ENCODE data around the gene INTS4.
"Not testable (repeated sequence)": the region's sequence is repeated elsewhere in the genome, so short reads cannot be mapped to it uniquely, and the experiment has no call there.

The INTS4 gene

DNA sequence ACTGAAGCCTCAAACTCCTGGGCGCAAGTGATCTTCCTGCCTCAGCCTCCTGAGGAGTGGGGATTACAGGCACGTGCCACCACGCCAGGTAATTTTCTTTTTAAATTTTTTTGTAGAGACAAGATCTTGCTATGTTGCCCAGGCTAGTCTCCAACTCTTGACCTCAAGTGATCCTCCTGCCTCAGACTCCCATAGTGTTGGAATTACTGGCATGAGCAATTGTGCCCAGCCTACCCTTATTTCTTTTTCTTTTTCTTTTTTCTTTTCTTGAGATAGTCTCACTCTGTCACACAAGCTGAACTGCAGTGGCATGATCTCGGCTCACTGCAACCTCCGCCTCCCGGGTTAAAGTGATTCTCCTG is 109.7 kb downstream of the INTS4 start:
- DNase-seq (ENCODE audit: low read depth) = no peak
- TF ChIP-seq, protein P1, sequence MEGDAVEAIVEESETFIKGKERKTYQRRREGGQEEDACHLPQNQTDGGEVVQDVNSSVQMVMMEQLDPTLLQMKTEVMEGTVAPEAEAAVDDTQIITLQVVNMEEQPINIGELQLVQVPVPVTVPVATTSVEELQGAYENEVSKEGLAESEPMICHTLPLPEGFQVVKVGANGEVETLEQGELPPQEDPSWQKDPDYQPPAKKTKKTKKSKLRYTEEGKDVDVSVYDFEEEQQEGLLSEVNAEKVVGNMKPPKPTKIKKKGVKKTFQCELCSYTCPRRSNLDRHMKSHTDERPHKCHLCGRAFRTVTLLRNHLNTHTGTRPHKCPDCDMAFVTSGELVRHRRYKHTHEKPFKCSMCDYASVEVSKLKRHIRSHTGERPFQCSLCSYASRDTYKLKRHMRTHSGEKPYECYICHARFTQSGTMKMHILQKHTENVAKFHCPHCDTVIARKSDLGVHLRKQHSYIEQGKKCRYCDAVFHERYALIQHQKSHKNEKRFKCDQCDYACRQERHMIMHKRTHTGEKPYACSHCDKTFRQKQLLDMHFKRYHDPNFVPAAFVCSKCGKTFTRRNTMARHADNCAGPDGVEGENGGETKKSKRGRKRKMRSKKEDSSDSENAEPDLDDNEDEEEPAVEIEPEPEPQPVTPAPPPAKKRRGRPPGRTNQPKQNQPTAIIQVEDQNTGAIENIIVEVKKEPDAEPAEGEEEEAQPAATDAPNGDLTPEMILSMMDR (IDR thresholded peaks at IDR 0.05; ENCODE audit: insufficient read depth, low read depth, low read length, missing control alignments) = no peak
- no peak overlapping the region for H3K4me3 ChIP-seq (ENCODE audit: low read length)

DNA sequence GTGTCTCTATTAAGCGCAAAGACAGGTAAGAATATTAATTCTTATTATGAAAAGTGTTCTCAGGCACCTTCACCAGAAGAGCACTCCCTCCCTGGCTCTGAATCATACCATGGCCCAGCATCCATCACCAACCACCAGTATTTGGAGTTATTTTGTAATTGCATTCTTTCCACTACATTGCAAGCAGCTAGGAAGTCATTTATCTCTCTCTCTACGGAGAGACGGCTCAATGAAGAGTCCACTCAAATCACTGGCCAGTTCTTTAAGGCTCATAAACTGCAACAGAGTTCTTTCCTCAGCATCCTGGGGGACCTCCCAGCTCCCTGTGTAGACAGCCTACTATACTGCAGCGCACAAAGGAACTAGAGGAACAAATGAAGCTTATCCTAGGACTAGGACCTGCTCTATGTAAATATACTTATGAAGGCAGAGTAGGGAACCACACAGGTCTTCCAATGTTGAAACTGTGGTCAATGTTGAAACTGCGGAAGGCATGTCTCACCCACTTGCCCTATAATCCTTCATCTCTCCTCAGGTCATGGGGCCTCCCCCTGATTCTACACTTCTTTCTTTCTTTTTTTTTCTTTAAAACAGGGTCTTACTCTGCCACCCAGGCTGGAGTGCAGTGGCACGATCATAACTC is 110.2 kb downstream of the INTS4 start:
- DNase-seq (ENCODE audit: low read depth) = no peak
- H3K4me3 ChIP-seq (ENCODE audit: low read length) = no peak overlapping the region
- TF ChIP-seq, protein P1 (IDR thresholded peaks at IDR 0.05; ENCODE audit: insufficient read depth, low read depth, low read length, missing control alignments) = no peak

DNA sequence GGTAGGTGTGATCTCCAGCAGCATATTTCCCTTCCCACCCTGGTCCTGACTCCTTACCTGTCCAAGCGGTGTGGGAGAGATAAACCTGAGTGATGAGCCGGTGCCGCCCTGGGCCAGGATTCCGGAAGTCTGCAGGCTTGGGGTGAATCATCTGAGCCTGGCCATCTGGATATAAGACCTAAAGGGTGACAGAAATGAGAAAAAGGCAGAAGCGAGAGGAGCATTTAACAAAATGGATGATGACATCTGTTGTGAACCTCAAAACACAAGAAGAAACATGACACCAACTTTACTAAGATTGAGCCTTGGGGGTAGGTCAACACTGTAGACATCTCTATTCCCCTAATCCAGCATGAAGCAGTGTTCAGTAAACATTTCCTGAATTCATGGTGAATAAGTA is 110.7 kb downstream of the INTS4 start:
- no peak for DNase-seq (ENCODE audit: low read depth)
- no peak overlapping the region for H3K4me3 ChIP-seq (ENCODE audit: low read length)
- TF ChIP-seq, protein P1 (IDR thresholded peaks at IDR 0.05; ENCODE audit: insufficient read depth, low read depth, low read length, missing control alignments) = no peak

DNA sequence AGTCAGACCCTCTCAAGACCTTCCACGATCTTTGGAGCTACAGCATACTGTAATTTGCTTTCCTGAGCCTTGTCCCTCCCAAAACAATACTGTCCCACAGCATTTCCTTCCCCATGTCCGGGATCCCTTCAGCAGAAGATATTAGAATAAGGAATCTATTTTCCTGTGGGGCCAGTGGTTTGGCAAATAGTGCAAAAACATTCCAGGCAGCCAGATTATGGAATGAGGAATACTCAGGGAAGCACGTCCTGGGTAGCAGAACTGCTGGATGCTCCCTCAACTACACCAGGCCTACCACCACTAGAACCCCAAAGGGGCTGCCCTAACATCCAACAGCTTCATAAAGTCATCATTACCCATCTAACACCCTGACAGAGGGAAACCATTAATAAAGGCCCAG is 112.1 kb downstream of the INTS4 start:
- DNase-seq (ENCODE audit: low read depth) = no peak
- TF ChIP-seq, protein P1 (IDR thresholded peaks at IDR 0.05; ENCODE audit: insufficient read depth, low read depth, low read length, missing control alignments) = no peak
- no peak overlapping the region for H3K4me3 ChIP-seq (ENCODE audit: low read length)

DNA sequence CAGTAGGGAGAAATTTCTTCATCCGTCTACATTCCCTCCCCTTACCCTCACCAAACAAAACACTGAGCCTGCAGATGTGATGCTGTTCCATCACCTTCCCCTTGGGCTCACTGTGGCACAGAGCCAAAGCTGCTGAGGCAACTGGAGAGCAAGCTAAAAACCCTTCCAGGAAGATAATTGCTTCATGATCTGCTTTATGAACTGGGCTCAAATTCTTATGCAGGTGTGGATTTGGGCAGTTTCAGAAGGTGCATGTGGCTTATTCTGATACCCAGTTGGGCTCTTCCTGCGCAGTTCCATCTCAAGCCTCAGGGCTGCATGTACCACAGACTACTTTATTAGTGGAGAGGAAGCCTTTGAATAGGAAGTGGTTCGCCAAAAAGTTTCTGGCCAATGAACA is 115.2 kb downstream of the INTS4 start:
- peak; percentile 15 for DNase-seq (ENCODE audit: low read depth)
- H3K4me3 ChIP-seq (ENCODE audit: low read length) = no peak overlapping the region
- TF ChIP-seq, protein P1 (IDR thresholded peaks at IDR 0.05; ENCODE audit: insufficient read depth, low read depth, low read length, missing control alignments) = no peak

DNA sequence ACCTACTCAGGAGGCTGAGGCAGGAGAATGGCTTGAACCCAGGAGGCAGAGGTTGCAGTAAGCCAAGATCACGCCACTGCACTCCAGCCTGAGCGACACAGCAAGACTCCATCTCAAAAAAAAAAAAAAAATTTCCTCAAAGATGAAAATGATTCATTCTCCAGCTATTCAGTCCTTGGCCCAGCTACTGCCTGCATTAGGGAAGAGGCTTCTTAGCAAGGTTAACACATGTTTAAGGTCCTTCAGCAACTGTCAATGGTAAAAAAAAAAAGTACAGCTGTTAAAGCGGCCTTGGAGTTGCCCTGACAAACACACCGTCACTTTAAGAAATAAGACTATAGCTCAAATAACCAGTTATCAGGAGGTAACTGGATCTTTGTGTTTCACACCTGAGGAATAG is 116.2 kb downstream of the INTS4 start:
- not testable (repeated sequence) for H3K4me3 ChIP-seq (ENCODE audit: low read length)

DNA sequence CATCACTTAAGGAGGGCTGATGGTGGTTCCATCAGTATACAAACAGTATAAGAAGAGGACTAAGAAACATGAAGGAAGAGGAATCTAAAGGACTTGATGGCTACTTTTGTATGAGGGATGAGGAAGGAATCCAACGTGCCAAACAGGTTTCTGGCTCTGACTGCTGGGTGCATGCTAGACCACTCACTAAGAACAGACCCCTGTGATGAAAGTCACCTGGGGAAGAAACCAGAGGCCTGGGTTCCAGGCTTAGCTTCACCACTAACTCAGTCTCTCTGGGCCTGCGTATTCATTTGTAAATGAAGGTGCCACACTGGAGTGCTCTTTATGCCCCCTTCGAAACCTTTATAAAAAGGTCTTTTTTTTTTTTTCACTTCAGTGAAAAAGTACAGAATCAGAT is 118.4 kb downstream of the INTS4 start:
- no peak overlapping the region for H3K4me3 ChIP-seq (ENCODE audit: low read length)
- TF ChIP-seq, protein P1 (IDR thresholded peaks at IDR 0.05; ENCODE audit: insufficient read depth, low read depth, low read length, missing control alignments) = no peak
- DNase-seq (ENCODE audit: low read depth) = no peak

More for the DNA sequence above, 116.2 kb downstream of the INTS4 start:
- DNase-seq (ENCODE audit: low read depth) = peak; percentile 60
